SK-N-SH (cell line): ENCODE measurements around the gene IMPDH1.

ENCODE experiments used
- GABPA ChIP-seq: IDR thresholded peaks from 2 replicates; pipeline ENCODE4 v1.4.0; 2012; ENCODE audit warnings: low read depth, mild to moderate bottlenecking
- MAX ChIP-seq: IDR thresholded peaks from 2 replicates; pipeline ENCODE4 v1.4.0; 2012; ENCODE audit warnings: low read depth
- POLR2AphosphoS5 ChIP-seq: IDR thresholded peaks from 2 replicates; pipeline ENCODE4 v1.6.1; 2012; ENCODE audit warnings: low read depth, low read length
- RAD21 ChIP-seq: IDR thresholded peaks from 2 replicates; pipeline ENCODE4 v1.6.1; 2012; ENCODE audit warnings: mild to moderate bottlenecking, low read length
- USF2 ChIP-seq: fragments of 150-350 bp; IDR thresholded peaks from 2 replicates; pipeline ENCODE4 v1.6.1; 2017; ENCODE audit warnings: antibody characterized with exemption, low read length, low read depth, borderline replicate concordance
- YY1 ChIP-seq: IDR thresholded peaks from 2 replicates; pipeline ENCODE4 v1.4.0; 2012; ENCODE audit warnings: low read depth, mild to moderate bottlenecking
- TF ChIP-seq, protein P1 (sequence below): fragments of 200-600 bp; sonication (generic); IDR thresholded peaks from 2 replicates; pipeline ENCODE4 v1.6.1; 2017; ENCODE audit warnings: antibody characterized with exemption, mild to moderate bottlenecking, moderate library complexity
- TF ChIP-seq, protein P2 (sequence below): IDR thresholded peaks from 2 replicates; pipeline ENCODE4 v1.6.1; 2012; ENCODE audit warnings: mild to moderate bottlenecking, low read depth, low read length, moderate library complexity

GRCh38 chr7:128459394-128459878 lies 49.7 kb upstream of the IMPDH1 start:
- TF ChIP-seq, protein P1, sequence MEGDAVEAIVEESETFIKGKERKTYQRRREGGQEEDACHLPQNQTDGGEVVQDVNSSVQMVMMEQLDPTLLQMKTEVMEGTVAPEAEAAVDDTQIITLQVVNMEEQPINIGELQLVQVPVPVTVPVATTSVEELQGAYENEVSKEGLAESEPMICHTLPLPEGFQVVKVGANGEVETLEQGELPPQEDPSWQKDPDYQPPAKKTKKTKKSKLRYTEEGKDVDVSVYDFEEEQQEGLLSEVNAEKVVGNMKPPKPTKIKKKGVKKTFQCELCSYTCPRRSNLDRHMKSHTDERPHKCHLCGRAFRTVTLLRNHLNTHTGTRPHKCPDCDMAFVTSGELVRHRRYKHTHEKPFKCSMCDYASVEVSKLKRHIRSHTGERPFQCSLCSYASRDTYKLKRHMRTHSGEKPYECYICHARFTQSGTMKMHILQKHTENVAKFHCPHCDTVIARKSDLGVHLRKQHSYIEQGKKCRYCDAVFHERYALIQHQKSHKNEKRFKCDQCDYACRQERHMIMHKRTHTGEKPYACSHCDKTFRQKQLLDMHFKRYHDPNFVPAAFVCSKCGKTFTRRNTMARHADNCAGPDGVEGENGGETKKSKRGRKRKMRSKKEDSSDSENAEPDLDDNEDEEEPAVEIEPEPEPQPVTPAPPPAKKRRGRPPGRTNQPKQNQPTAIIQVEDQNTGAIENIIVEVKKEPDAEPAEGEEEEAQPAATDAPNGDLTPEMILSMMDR = peak; percentile 92
- TF ChIP-seq RAD21 = peak; percentile 83
- no peak for TF ChIP-seq YY1
- no peak for TF ChIP-seq USF2
- no peak for TF ChIP-seq POLR2AphosphoS5
- no peak for TF ChIP-seq MAX
- TF ChIP-seq, protein P2, sequence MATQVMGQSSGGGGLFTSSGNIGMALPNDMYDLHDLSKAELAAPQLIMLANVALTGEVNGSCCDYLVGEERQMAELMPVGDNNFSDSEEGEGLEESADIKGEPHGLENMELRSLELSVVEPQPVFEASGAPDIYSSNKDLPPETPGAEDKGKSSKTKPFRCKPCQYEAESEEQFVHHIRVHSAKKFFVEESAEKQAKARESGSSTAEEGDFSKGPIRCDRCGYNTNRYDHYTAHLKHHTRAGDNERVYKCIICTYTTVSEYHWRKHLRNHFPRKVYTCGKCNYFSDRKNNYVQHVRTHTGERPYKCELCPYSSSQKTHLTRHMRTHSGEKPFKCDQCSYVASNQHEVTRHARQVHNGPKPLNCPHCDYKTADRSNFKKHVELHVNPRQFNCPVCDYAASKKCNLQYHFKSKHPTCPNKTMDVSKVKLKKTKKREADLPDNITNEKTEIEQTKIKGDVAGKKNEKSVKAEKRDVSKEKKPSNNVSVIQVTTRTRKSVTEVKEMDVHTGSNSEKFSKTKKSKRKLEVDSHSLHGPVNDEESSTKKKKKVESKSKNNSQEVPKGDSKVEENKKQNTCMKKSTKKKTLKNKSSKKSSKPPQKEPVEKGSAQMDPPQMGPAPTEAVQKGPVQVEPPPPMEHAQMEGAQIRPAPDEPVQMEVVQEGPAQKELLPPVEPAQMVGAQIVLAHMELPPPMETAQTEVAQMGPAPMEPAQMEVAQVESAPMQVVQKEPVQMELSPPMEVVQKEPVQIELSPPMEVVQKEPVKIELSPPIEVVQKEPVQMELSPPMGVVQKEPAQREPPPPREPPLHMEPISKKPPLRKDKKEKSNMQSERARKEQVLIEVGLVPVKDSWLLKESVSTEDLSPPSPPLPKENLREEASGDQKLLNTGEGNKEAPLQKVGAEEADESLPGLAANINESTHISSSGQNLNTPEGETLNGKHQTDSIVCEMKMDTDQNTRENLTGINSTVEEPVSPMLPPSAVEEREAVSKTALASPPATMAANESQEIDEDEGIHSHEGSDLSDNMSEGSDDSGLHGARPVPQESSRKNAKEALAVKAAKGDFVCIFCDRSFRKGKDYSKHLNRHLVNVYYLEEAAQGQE = no peak
- TF ChIP-seq GABPA = no peak
